Sigmoid colon (tissue), 4 donors: ENCODE data around the gene GCFC2.

Experiments
- CTCF ChIP-seq, 4 experiments: fragments of 450-650 bp in 3 of 4; fragments of 200-600 bp in 1 of 4; IDR thresholded peaks; one replicate each; pipeline ENCODE4 v1.5.1; 2016 to 2019; ENCODE audit warnings: antibody characterized with exemption in 4 of 4, mild to moderate bottlenecking in 3 of 4, moderate library complexity in 2 of 4
- POLR2AphosphoS5 ChIP-seq, 4 donors: sonication (generic); formaldehyde crosslinking; IDR thresholded peaks; one replicate each; pipeline ENCODE4 v1.6.1; 2017; ENCODE audit warnings: antibody characterized with exemption in 4 of 4

GRCh38 chr2:75680402-75680801 lies 30.3 kb downstream of the GCFC2 start:
- no peak for TF ChIP-seq CTCF (IDR thresholded peaks at IDR 0.05)
- no peak for TF ChIP-seq POLR2AphosphoS5 (IDR thresholded peaks at IDR 0.05)
